GM20431 (cell line): ENCODE data around the gene RNF222.

Source experiments
- in situ Hi-C: fragments of 300-500 bp; cut with MseI, MboI; formaldehyde crosslinking; loops from one replicate; pipeline ENCODE4 v1.15.0; 2020; ENCODE audit warnings: low sequenced_read_pairs; ENCODE audit not compliant: unreplicated experiment

RNF222 gene, protein sequence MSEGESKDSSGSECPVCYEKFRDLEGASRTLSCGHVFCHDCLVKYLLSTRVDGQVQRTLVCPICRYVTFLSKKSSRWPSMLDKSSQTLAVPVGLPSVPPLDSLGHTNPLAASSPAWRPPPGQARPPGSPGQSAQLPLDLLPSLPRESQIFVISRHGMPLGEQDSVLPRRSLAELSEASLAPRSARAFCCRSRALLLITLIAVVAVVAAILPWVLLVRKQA

GRCh38 chr17:8397636-8398035 lies at the start of gene RNF222:
TSS of gene RNF222 (minus strand) at chr17:8397827. CDS start at chr17:8393461, 4,366 bp downstream.
- in situ Hi-C loops = no loop called here

DNA sequence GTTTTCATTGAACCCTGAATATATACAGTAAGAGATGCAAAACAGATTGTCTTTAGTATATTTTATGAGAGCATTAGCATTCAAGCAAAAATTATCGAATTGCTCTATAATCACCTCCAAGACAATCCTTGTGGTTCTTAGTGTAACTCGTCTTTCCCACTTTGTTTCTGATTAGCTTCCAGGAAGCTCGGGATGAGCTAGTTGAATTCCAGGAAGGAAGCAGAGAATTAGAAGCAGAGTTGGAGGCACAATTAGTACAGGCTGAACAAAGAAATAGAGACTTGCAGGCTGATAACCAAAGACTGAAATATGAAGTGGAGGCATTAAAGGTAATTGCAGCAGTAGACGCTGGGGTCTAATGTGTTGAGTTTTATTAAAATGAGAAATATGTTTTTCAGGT lies 47.9 kb upstream of the RNF222 start:
- in situ Hi-C loops = no loop called here

GRCh38 chr17:8444494-8444893 lies 46.9 kb upstream of the RNF222 start:
- in situ Hi-C loops = no loop called here

- in situ Hi-C loops = no loop called here
Observed at GRCh38 chr17:8443756-8444155, 46.1 kb upstream of the RNF222 start.

- in situ Hi-C loops = no loop called here
Observed at GRCh38 chr17:8442310-8442709, 44.7 kb upstream of the RNF222 start.

GRCh38 chr17:8441690-8442089 lies 44.1 kb upstream of the RNF222 start:
- in situ Hi-C loops = no loop called here

DNA sequence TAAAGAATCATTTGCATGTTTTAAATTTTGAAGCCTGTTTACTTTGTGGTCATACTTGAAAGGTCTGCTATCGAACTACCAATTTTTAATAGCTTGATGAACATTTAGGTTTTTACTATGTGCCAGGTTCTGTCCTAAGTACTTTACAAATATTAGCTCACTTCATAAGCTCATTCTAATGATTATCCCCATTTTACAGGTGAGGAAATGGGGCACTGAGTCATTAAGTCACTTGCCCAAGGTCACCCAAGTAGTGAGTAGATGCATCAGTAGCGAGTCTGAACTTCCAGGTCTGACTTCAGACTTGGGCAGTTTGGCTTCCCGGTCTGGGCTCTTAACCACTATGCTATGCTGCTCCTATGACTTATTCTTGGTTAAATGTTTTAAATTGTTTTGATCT lies 42.1 kb upstream of the RNF222 start:
- in situ Hi-C loops = no loop called here

DNA sequence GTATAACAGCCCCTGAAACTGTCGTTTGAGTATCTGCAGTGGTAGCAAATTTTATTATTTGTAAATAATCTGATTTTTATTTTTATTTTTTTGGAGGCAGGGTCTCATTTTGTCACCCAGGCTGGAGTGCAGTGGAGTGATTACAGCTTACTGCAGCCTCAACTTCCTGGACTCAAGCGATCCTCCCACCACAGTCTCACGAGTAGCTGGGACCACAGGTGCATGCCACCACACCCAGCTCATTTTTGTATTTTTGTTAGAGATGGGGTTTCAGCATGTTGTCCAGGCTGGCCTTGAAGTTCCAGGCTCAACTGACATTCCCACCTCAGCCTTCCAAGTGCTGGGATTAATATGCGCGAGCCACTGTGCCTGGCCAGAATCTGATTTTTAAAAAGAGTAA lies 40.8 kb upstream of the RNF222 start:
- in situ Hi-C loops = no loop called here

- in situ Hi-C loops = no loop called here
Observed at GRCh38 chr17:8436844-8437171, 39.2 kb upstream of the RNF222 start.

DNA sequence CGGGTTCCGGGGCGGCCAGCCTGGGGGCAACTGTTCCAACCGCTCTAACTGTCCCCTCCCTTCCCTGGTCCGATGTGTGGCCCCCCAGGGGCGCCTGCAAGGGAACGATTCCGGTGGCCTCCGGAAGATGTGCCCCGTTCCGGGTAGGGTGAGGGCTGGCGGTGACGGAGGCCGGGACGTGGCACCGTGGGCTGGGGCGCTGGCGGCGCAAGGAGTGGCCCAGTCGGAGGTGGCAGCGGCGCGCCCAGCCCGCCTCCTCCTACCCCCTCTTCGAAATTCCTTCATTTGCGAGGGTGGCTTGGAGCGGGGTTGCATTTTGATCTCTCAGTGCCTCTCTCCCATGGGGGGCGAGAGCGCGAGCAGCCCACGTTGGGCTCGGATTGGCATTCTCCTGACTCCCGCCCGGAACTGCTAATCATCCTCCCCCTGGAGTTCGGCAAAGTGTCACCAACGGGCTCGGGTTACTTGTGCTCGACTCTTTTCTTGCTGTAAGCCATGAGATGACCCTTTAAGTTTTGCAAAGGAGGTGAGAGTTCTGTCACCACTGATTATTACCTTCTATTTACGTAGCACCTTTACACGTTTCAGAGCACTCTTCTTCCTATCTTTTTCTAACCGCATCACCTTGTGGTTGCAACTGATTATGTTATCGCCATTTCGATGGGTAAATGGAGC lies 38.7 kb upstream of the RNF222 start:
- in situ Hi-C loops = no loop called here

DNA sequence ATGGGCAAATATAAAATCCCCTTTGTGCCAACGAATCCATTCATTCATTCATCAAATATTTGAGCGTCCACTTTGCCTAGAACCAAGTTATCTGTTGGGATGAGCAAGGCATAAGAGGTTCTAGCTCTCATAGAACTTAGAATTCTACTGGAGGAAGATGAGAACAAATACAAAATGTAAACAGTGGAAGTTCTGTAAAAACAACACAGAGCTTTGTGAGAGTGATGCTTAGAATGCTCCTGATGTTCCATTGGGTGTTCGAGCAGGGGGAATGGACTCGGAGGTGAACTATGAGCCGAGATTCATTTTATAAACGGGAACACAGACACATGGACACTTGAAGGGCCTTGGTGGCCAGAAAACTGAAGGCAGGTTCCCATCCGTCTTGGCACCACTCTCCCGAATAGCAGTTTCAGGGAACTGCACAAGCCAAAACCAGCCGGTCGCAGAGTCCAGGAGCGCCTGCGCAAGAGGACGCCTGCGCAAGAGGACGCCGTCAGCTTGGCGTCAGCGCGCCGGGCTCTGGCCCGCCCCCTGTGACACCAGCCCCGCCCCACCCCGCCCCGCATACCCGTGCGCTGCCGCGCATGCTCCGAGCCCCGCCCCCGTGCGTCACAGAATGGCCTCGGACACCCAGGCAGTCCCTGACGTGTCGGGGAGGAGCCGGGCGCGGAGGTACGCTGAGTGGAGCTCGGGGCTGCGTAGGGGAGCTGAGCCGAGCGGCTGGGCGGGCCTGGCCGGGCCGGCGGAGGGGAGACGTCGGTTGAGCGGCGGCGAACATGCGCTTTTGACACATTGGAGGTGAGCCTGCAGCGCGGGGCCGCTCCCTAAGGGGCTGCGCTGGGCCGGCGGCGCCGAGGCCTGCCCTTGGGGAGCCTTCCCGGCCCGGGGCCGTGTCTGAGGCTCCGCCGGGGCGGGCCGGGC lies 37.9 kb upstream of the RNF222 start, which contains the start of gene NDEL1:
NDEL1 (plus strand) TSS at position 640 of the 924 bp plus-strand sequence. CDS start 8,388 bp downstream, outside the sequence.
- in situ Hi-C loops = no loop called here

DNA sequence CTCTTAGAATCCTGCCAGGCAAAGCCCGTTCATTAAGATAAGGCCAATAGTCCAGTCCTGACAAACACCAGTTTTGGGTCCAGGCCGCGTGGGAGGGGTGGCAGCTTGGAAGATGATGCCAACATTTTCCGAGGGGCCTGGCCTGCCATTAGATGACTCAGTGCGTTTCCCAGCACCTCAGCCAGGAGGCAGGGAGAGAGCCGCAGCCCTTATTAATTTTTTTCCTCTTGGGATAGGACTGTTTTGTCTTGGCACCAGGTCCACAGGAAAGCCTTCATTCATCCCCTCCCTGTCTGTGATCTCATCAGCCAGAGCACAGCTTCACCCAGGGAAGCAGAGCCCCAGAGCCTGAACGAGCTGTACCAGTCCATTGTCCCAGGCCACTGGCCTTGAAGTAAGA lies 33.3 kb upstream of the RNF222 start:
- in situ Hi-C loops = no loop called here

DNA sequence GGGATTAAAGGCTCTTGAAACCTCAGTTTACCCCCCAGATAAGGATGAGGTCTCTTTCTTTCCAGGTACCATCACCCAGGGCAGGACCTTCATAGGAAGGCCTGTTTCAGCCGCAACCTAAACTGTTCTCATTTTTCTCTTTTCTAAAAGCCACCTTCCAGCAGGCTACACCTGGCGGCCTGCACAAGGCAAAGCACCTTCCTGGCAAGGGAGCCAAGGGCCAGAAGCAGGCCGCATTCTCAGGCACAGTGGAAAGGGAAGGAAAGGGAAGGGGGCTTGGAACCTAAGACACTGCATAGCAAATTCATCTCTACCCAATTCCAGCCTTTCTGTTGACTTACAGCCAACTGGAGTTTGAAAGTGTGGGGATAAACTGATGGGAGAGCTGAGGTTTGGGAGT lies 29.2 kb upstream of the RNF222 start:
- in situ Hi-C loops = no loop called here

DNA sequence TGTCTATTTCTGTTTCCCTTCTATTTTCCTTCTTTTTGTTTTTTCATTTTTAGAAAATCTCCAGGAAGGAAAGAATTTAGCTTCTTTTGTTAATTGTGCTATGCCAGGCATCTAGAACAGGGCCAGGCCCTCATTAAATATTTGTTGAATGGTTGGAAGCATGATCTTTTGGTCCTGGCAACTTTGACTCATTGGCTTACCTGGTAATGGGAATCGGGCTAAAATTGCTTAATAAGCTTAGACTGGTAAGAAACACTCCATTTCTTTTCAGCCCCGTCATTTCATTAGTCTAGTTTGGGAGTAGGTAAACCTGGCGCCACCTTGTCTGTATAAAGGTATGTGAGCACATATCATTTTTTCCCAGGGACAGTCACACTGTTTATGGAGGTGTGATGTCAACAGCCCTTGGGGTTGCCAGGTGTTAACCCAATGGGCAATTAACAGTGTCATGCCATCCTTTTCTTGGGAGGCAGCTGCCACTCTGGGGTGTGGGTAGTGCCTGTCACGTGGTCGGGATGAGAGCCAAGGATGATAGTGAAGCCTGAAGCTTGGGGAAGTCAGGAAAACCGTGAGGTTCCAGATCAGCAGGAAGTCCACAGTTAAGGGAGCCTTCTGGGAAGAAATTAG lies 28.6 kb upstream of the RNF222 start:
- in situ Hi-C loops = no loop called here

DNA sequence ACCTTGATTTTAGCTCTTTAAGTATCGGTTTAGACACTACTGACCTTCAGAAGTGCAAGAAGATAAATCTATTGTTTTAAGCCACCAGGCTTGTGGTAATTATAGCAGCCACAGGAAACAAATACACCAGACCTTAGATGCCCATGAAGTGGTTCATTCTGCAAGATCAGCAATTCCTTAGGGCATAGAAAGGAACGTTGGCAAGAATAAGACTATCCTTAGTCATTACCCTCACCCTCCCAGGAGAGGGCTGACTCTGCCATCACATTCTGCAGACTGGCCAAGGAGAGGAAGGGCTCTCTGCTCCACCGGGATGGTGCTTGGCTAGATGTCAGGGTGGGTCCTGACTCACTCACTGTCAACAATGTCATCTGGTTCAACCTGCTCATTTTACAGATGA lies 23.9 kb upstream of the RNF222 start:
- in situ Hi-C loops = no loop called here

GRCh38 chr17:8420041-8420934 lies 22.7 kb upstream of the RNF222 start:
- in situ Hi-C loops = no loop called here

DNA sequence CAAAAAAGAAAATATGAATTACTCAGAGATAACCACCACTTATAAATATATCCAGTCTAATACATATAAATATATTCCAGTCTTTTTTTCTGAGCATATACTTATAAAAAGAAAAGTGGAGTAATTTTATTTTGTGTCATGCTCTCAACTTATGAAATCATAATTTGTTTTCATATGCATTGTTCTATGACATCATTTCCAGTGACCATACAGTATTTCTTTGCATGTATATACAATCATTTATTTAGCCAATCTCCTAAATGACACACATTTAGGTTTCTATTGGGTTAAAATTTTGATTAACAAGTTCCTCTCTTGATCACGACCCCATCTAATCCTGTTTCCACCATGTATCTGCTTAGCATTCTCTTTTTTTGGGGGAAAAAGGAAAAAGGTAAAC lies 21.7 kb upstream of the RNF222 start:
- in situ Hi-C loops = loop anchor here (10.0 kb wide), 1 partner anchor 325 kb away; the partner anchor contains the start of gene CCDC42

DNA sequence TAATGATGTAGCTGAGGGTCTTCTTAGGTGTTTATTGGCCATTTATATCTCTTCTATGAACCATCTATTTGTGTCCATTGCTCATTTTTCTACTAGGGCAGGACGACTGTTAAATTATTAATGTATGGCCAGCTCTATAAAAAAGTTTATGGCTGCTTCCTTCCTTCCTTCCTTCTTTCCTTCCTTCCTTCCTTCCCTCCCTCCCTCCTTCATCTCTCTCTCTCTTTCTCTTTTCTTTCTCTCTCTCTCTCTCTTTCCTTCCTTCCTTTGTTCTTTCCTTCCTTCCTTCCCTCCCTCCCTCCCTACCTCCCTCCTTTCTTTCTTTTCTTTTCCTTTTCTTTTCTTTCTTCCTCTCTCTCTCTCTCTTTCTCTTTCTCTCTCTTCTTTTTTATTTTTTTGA lies 20.8 kb upstream of the RNF222 start:
- in situ Hi-C loops = loop anchor here (10.0 kb wide), 1 partner anchor 326 kb away; the partner anchor contains the start of gene CCDC42

DNA sequence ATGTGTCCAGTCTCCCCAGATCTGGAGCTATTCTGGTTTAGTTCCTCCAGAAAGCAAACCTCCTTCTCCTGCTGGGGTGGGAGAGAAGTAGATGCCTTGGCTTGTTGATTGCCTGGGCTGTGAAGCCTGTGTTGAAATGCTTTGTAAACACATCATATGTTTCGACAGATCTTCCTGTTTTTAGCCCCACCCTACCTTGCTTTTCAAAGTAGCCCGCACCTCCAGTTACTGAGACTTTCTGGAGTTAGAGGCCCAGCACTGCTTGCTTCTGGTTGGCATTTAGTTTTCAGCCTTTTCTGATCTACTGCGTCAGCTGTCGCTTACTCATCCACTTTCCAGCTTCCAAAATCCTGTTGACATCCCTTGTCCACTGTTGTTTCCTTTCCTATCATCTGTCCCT lies 20.2 kb upstream of the RNF222 start:
- in situ Hi-C loops = loop anchor here (10.0 kb wide), 1 partner anchor 327 kb away; the partner anchor contains the start of gene CCDC42
